GM12873 (cell line): ENCODE data around the gene RORB.

Experiments
- CTCF ChIP-seq: IDR thresholded peaks from 2 replicates; pipeline ENCODE4 v1.5.1; 2012; ENCODE audit warnings: low read depth, mild to moderate bottlenecking, moderate library complexity, low read length, control low read depth; ENCODE audit not compliant: insufficient read depth; ENCODE audit errors: missing control alignments

The RORB gene

GRCh38 chr9:74499770-74500583, 2.8 kb downstream of the RORB start:
- no peak for TF ChIP-seq CTCF

- TF ChIP-seq CTCF = no peak
Measured at GRCh38 chr9:74500584-74500924, 3.4 kb downstream of the RORB start.

- TF ChIP-seq CTCF = no peak
Measured at GRCh38 chr9:74501570-74501969, 4.4 kb downstream of the RORB start.

GRCh38 chr9:74503219-74503618, 6.1 kb downstream of the RORB start:
- no peak for TF ChIP-seq CTCF

GRCh38 chr9:74503666-74504065, 6.5 kb downstream of the RORB start:
- no peak for TF ChIP-seq CTCF

- no peak for TF ChIP-seq CTCF
Measured at GRCh38 chr9:74511333-74511732, 14.2 kb downstream of the RORB start.

- TF ChIP-seq CTCF = no peak
Measured at GRCh38 chr9:74512416-74512815, 15.3 kb downstream of the RORB start.
